AG20443 (cell line): Measurements from ENCODE around the gene MSH6.

Source experiments
- DNase-seq: peaks from one replicate; pipeline ENCODE4 v3.0.0; 2012; ENCODE audit warnings: low spot score, mixed read lengths

MSH6 gene

GRCh38 chr2:47782671-47783485 is at the start of gene MSH6:
Gene MSH6, plus strand, starts transcription at chr2:47783145. Its CDS starts 89 bp downstream, at chr2:47783234.
- peak; percentile 99 for DNase-seq

- DNase-seq, result no peak
Measured at GRCh38 chr2:47735136-47735869, 47.6 kb upstream of the MSH6 start.

- no peak for DNase-seq
Measured at GRCh38 chr2:47735912-47736311, 47.0 kb upstream of the MSH6 start.

- DNase-seq, result no peak
Measured at GRCh38 chr2:47737191-47737975, 45.6 kb upstream of the MSH6 start.

GRCh38 chr2:47738331-47738730 is 44.6 kb upstream of the MSH6 start:
- no peak for DNase-seq

- DNase-seq, result no peak
Measured at GRCh38 chr2:47741101-47741500, 41.8 kb upstream of the MSH6 start.

- DNase-seq, result no peak
Measured at GRCh38 chr2:47741637-47742036, 41.3 kb upstream of the MSH6 start.

GRCh38 chr2:47744074-47744473 is 38.9 kb upstream of the MSH6 start:
- DNase-seq, result no peak

- no peak for DNase-seq
Measured at GRCh38 chr2:47747878-47748277, 35.1 kb upstream of the MSH6 start.

GRCh38 chr2:47751856-47752414 is 31.0 kb upstream of the MSH6 start:
- DNase-seq, result no peak

GRCh38 chr2:47767497-47767844 is 15.5 kb upstream of the MSH6 start:
- no peak for DNase-seq

GRCh38 chr2:47767880-47768609 is 14.9 kb upstream of the MSH6 start:
- peak; percentile 79 for DNase-seq

GRCh38 chr2:47769318-47769717 is 13.6 kb upstream of the MSH6 start:
- DNase-seq, result no peak

- peak; percentile 69 for DNase-seq
Measured at GRCh38 chr2:47771211-47771610, 11.7 kb upstream of the MSH6 start.

- no peak for DNase-seq
Measured at GRCh38 chr2:47772343-47772742, 10.6 kb upstream of the MSH6 start.

GRCh38 chr2:47774567-47774966 is 8.4 kb upstream of the MSH6 start:
- DNase-seq, result no peak

- DNase-seq, result no peak
Measured at GRCh38 chr2:47777277-47777937, 5.5 kb upstream of the MSH6 start.

GRCh38 chr2:47778698-47779425 is 4.1 kb upstream of the MSH6 start:
- DNase-seq, result no peak

- no peak for DNase-seq
Measured at GRCh38 chr2:47779426-47779790, 3.5 kb upstream of the MSH6 start.

- no peak for DNase-seq
Measured at GRCh38 chr2:47782381-47782670, 619 bp upstream of the MSH6 start.
